LNCAP (cell line): ENCODE measurements around the gene GLIS1.

ENCODE experiments used
- CTCF ChIP-seq: fragments of 450-650 bp; IDR thresholded peaks from 2 replicates; pipeline ENCODE4 v1.5.1; 2017; ENCODE audit warnings: mild to moderate bottlenecking

GLIS1 gene

GRCh38 chr1:53704304-53704703 is 34.7 kb downstream of the GLIS1 start:
- TF ChIP-seq CTCF, result no peak

- no peak for TF ChIP-seq CTCF
Observed at GRCh38 chr1:53703174-53703573, 35.8 kb downstream of the GLIS1 start.

- TF ChIP-seq CTCF, result no peak
Observed at GRCh38 chr1:53702341-53702740, 36.6 kb downstream of the GLIS1 start.

- no peak for TF ChIP-seq CTCF
Observed at GRCh38 chr1:53700776-53701175, 38.2 kb downstream of the GLIS1 start.

- TF ChIP-seq CTCF, result no peak
Observed at GRCh38 chr1:53699981-53700380, 39.0 kb downstream of the GLIS1 start.

DNA sequence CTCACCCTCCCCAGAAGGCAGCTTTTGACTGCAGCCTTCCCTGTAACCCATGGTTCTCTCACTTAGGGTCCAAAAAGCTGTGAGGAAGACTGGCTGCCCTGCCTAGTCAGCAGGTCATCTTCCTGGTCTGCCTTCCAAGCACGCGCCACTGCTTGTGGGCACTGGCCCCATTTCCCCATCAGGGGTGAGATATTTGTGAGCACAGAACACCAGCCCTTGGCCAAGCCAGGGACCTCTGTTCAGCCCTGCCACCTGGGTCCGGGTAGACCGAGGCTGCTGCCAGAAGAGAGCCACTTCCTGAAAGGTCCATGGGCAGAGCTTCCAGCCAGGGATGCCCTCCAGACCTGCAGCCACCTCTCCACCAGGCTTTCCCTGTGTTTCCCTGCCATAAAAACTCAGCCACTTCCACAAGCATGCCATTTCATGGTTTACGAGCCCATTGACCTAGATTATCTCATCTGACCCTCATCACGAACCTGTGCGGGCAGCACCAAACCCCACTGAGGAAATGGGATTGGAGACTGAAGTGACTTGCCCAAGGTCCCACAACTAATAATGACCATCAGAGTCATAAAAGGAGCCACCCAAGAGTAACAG is 40.5 kb downstream of the GLIS1 start:
- no peak for TF ChIP-seq CTCF

GRCh38 chr1:53697721-53698383 is 41.1 kb downstream of the GLIS1 start:
- TF ChIP-seq CTCF, result no peak
